ENCODE data around the gene ATAD5. TPM values are rescaled to one million over a fixed set of nuclear protein-coding genes. Genes with fewer than 3 reads are reported as not detected.

The ATAD5 gene
- total RNA-seq, 1 experiment from 2014 or later, result 14.1 TPM

DNA sequence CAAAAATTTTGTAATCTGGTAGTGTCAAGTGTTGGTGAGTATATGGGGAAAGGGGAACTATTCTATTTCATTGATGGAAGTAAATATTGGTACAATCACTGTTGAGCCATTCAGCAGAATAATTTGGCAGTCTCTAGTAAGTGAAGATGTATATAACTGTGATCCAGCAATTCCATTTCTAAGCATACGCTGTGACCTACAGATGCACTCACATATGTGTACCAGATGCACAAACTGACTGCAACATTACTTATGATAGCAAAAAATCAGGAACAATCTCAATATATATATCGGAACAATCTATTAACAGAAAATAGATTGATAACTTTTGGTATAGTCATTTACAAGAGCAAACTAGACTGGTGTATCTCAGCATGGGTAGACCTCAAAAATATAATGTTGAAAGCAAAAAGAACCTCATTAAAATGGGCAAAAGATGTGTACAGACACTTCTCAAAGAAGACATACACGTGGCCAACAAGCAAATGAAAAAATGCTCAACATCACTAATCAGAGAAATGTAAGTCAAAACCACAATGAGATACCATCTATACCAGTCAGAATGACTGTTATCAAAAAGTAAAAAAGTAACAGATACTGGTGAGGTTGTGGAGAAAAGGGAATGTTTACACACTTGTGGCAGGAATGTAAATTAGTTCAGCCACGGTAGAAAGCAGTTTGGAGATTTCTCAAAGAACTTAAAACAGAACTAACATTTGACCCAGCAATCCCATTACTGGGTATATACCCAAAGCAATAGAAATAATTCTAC lies 110.7 kb downstream of the ATAD5 start:
- H3K4me2 ChIP-seq, result no peak overlapping the region
- no peaks in the 10 kb centered on the region for H3K9me2 ChIP-seq (ENCODE audit: insufficient read depth)
- H3K36me3 ChIP-seq (ENCODE audit: low read depth), result no peaks in the 10 kb centered on the region
- H3F3A ChIP-seq (ENCODE audit: insufficient read depth, low read depth), result no peaks in the 10 kb centered on the region
- no peak overlapping the region for H2AFZ ChIP-seq
- H3K4me1 ChIP-seq (replicated peaks; ENCODE audit: insufficient read depth), result no peaks in the 10 kb centered on the region
- H3K4me3 ChIP-seq, result no peak overlapping the region
- DNase-seq, result no peak
- H3K79me2 ChIP-seq (ENCODE audit: low read depth), result no peaks in the 10 kb centered on the region
- no peak overlapping the region for H3K27ac ChIP-seq
- no peaks in the 10 kb centered on the region for H3K9me3 ChIP-seq (ENCODE audit: insufficient read depth, low read depth)
- no peaks in the 10 kb centered on the region for H4K20me1 ChIP-seq (ENCODE audit: insufficient read depth)
- TF ChIP-seq EZH2 (IDR thresholded peaks at IDR 0.05; ENCODE audit: low read depth) (no peak), CTCF (conservative IDR thresholded peaks at IDR 0.05) (no peak)
- ChIA-PET CTCF (no interaction called here), POLR2A (ENCODE audit: unreplicated experiment) (no interaction called here)
- no TSS peak for BruUV-seq (replicated peaks)
- intact Hi-C loops (cut with micrococcal nuclease; ENCODE audit: unreplicated experiment), result no loop called here
- H3K27me3 ChIP-seq (ENCODE audit: insufficient read depth, low read depth), result no peaks in the 10 kb centered on the region

Other genes starting within 250 kb of the ATAD5 start
- gene CRLF3, start 7.3 kb upstream of the ATAD5 start, total RNA-seq (2021), result 12.9 and 14.1 TPM in 2 replicates
- gene TEFM, start 74.3 kb downstream of the ATAD5 start, total RNA-seq (2021), result 13.3 and 14.8 TPM in 2 replicates
- 0.76 and 1.4 TPM in 2 replicates for gene ADAP2, start 90.0 kb downstream of the ATAD5 start, total RNA-seq (2021)
- 22.9 and 23.4 TPM in 2 replicates for gene RNF135, start 139.1 kb downstream of the ATAD5 start, total RNA-seq (2021)

All from PC-9 (cell line).